AG09309 (cell line): Measurements from ENCODE around the gene KRCC1.

Experiments used
- DNase-seq: peaks from one replicate; pipeline ENCODE4 v3.0.0-alpha.2; 2010; ENCODE audit warnings: low read depth
- H3K4me3 ChIP-seq: 2 replicates; pipeline ENCODE4 v1.5.1; 2011; ENCODE audit warnings: mild to moderate bottlenecking, low read depth, low read length, moderate library complexity; ENCODE audit not compliant: control insufficient read depth
- TF ChIP-seq, protein P1 (sequence below): IDR thresholded peaks from 2 replicates; pipeline ENCODE4 v1.5.1; 2011; ENCODE audit warnings: mild to moderate bottlenecking, low read depth, low read length, inconsistent platforms; ENCODE audit not compliant: insufficient read depth, control insufficient read depth; ENCODE audit errors: missing control alignments

KRCC1 gene

DNA sequence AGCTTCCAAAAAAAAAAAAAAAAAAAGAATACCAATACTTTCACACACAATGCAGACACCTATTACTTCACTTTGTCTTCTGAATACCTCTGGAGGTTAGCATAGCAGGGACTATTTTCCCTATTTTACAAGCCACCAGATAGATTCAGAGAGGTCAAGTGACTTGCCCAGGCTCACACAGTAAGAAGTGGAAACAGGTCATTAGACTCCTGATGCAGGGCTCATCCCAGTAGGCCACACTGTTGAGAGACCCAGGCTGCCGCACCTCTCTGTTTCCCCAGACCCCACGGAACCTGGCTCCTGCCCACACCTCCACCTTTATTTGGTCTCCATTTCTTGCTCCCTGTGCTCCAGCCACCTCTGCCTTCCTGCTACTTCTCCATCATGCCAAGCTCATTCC, 31.5 kb upstream of the KRCC1 start:
- H3K4me3 ChIP-seq, result no peak overlapping the region
- TF ChIP-seq, protein P1, sequence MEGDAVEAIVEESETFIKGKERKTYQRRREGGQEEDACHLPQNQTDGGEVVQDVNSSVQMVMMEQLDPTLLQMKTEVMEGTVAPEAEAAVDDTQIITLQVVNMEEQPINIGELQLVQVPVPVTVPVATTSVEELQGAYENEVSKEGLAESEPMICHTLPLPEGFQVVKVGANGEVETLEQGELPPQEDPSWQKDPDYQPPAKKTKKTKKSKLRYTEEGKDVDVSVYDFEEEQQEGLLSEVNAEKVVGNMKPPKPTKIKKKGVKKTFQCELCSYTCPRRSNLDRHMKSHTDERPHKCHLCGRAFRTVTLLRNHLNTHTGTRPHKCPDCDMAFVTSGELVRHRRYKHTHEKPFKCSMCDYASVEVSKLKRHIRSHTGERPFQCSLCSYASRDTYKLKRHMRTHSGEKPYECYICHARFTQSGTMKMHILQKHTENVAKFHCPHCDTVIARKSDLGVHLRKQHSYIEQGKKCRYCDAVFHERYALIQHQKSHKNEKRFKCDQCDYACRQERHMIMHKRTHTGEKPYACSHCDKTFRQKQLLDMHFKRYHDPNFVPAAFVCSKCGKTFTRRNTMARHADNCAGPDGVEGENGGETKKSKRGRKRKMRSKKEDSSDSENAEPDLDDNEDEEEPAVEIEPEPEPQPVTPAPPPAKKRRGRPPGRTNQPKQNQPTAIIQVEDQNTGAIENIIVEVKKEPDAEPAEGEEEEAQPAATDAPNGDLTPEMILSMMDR, result no peak
- no peak for DNase-seq

DNA sequence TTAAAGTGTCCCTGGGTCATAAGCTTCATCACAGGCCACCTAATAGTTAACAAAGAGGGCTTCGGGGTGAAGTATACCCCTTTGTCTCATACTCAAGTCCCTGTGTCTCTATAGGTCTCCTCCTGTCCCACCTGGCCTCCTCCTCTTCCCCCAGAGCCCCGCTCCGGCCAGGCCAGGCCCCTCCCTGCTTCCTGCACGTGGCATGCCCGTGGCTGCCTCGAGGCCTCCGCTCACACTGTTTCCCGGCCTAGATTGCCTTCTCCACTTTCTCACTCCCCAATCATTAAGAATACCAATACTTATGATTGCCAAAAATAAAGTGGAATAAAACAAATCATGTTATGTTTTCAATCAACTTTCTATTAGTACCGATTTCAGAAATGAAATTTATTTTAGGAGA, 30.8 kb upstream of the KRCC1 start:
- TF ChIP-seq, protein P1, result no peak
- DNase-seq, result no peak
- no peak overlapping the region for H3K4me3 ChIP-seq

DNA sequence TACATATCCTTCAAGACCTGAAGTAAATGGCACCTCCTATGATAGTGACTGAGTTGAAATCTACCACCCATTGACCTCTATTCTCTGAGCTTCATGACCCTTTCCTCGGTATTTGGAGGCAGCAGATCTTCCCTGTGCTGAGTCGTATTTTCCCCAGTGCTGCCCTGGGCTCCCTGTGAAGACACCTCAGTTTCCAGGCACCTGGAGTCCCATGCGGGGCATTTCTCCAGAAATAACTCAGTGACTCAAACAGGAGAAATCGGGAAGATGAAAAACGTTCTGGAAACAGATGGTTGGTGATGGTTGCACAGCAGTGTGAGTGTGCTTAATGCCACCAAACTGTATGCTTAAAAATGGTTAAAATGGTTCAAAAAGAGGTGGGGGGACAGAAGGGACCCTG, 30.0 kb upstream of the KRCC1 start:
- no peak overlapping the region for H3K4me3 ChIP-seq
- TF ChIP-seq, protein P1, result no peak
- DNase-seq, result no peak

DNA sequence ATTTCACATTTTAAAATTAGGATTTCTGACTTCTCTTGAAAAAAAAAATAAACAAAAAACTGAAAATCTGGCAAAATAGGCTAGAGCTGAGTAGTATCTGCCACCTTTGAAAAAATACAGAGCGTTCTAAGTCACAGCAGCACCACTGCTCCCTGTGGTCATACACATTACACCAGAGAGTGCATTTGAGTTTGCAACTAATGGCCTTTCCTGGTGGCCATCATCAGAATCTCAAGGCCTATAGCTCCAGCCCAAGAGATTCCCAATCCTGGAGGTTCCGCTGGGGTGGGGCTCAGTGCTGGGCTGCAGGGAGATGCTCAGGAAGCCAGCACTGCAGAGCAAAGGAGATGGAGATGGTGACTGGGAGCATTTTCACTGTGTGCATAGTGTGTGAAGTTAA, 29.5 kb upstream of the KRCC1 start:
- H3K4me3 ChIP-seq, result no peak overlapping the region
- TF ChIP-seq, protein P1, result no peak
- no peak for DNase-seq

DNA sequence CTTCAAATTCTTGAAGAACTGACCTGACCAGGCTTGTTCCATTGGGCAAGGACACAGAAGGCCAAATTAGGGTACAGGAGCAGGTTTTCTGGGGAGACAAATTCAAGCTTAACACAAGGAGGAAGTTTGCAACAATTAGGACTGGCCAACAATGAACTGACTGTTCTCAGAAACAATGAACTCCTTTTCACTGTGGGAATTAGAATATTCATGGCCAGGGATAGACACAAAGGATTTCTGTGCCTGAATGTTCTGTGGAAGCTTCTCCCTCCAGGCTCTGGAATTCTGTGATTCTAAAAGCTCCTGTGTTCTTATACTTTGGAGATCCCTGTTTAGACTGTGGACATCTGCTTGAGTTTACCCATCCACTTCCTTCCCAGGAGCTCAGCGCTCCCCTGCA, 27.2 kb upstream of the KRCC1 start:
- no peak for DNase-seq
- TF ChIP-seq, protein P1, result no peak
- no peak overlapping the region for H3K4me3 ChIP-seq

DNA sequence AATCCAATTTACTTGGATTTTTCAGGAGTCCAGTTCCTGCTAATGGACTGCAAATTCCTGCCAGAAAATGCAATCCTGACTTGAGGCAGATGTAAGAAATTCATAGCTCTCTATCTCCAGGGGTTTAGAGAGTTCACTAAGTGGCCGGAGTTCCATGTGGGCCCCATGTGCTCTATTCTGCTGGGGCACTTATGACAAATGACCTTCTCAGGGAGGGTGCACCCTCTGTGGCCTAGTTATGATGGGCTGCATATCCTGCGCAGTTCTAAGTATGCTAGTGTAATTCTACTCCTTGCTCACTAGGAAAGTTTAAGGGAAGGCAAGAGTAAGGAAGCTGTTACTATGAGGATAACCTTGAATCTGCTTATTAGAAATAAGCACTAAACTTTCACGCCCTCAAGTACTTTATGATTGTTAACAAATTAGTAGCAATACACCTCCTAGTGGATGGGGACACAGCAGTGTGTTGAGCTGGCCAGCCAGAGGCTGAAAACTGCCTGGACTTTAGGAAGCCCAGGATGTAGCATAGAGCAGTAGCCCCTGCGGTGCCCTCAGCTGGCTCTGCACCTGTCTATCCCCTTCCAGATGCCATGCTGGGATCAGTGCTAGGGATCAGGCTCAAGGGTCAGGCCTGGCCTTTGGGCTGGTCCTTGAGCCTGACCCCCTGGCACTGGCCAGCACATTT, 26.5 kb upstream of the KRCC1 start:
- no peak for DNase-seq
- TF ChIP-seq, protein P1, result no peak
- H3K4me3 ChIP-seq, result no peak overlapping the region
